GM20431 (cell line): ENCODE results near the gene MATN1.

Experiments
- in situ Hi-C: fragments of 300-500 bp; cut with MseI, MboI; formaldehyde crosslinking; loops from one replicate; pipeline ENCODE4 v1.15.0; 2020; ENCODE audit warnings: low sequenced_read_pairs; ENCODE audit not compliant: unreplicated experiment

The MATN1 gene

GRCh38 chr1:30704765-30705509 lies 18.4 kb downstream of the MATN1 start:
- in situ Hi-C loops, result loop anchor here (10.0 kb wide), 1 partner anchor 1460 kb away; no protein-coding TSS in a partner anchor

GRCh38 chr1:30704271-30704670 lies 19.1 kb downstream of the MATN1 start:
- in situ Hi-C loops, result loop anchor here (10.0 kb wide), 1 partner anchor 1459 kb away; no protein-coding TSS in a partner anchor

GRCh38 chr1:30702823-30703222 lies 20.6 kb downstream of the MATN1 start:
- in situ Hi-C loops, result loop anchor here (10.0 kb wide), 1 partner anchor 1458 kb away; no protein-coding TSS in a partner anchor

- in situ Hi-C loops, result loop anchor here (10.0 kb wide), 1 partner anchor 1456 kb away; no protein-coding TSS in a partner anchor
Observed at GRCh38 chr1:30701258-30701633, 22.1 kb downstream of the MATN1 start.

GRCh38 chr1:30700528-30701257 lies 22.7 kb downstream of the MATN1 start:
- in situ Hi-C loops, result loop anchor here (10.0 kb wide), 1 partner anchor 1456 kb away; no protein-coding TSS in a partner anchor

- in situ Hi-C loops, result loop anchor here (10.0 kb wide), 1 partner anchor 1455 kb away; no protein-coding TSS in a partner anchor
Observed at GRCh38 chr1:30699762-30700161, 23.6 kb downstream of the MATN1 start.

GRCh38 chr1:30698401-30698981 lies 24.9 kb downstream of the MATN1 start:
- in situ Hi-C loops, result no loop called here

GRCh38 chr1:30697571-30698376 lies 25.6 kb downstream of the MATN1 start:
- in situ Hi-C loops, result no loop called here

GRCh38 chr1:30696831-30697230 lies 26.6 kb downstream of the MATN1 start:
- in situ Hi-C loops, result no loop called here

GRCh38 chr1:30695439-30695841 lies 27.9 kb downstream of the MATN1 start:
- in situ Hi-C loops, result no loop called here

- in situ Hi-C loops, result no loop called here
Observed at GRCh38 chr1:30694280-30695175, 28.9 kb downstream of the MATN1 start.

- in situ Hi-C loops, result no loop called here
Observed at GRCh38 chr1:30693822-30694221, 29.6 kb downstream of the MATN1 start.

GRCh38 chr1:30693366-30693765 lies 30.0 kb downstream of the MATN1 start:
- in situ Hi-C loops, result no loop called here

- in situ Hi-C loops, result no loop called here
Observed at GRCh38 chr1:30692948-30693301, 30.5 kb downstream of the MATN1 start.

- in situ Hi-C loops, result no loop called here
Observed at GRCh38 chr1:30692201-30692947, 31.0 kb downstream of the MATN1 start.

GRCh38 chr1:30691480-30691879 lies 31.9 kb downstream of the MATN1 start:
- in situ Hi-C loops, result no loop called here

GRCh38 chr1:30689901-30690645 lies 33.3 kb downstream of the MATN1 start:
- in situ Hi-C loops, result no loop called here
